H1 (cell line): ENCODE data around the gene ACTR1A.

Experiments used
- BCL11A ChIP-seq, 2 experiments: IDR thresholded peaks; one replicate each; pipeline ENCODE4 v1.6.1; 2011; ENCODE audit warnings: low read depth in 2 of 2, low read length in 2 of 2, mild to moderate bottlenecking in 2 of 2
- CTCF ChIP-seq, 3 experiments: IDR thresholded peaks; 1 replicate in 2 of 3; 2 replicates in 1 of 3; pipeline versions ENCODE4 v1.5.1 to v1.6.1; 2011; ENCODE audit warnings: low read length in 3 of 3, mild to moderate bottlenecking in 3 of 3, inconsistent platforms in 2 of 3, low read depth in 1 of 3, moderate library complexity in 1 of 3; ENCODE audit not compliant: insufficient read depth in 1 of 3; ENCODE audit errors: control extremely low read depth in 1 of 3
- EZH2 ChIP-seq: fragments of 200-600 bp; sonication (generic); IDR thresholded peaks from 2 replicates; pipeline ENCODE4 v1.7.1; 2012; ENCODE audit warnings: low read depth, mild to moderate bottlenecking, moderate library complexity, low read length, inconsistent platforms; ENCODE audit not compliant: severe bottlenecking
- KDM5A ChIP-seq: fragments of 200-600 bp; IDR thresholded peaks from 2 replicates; pipeline ENCODE4 v1.7.1; 2012; ENCODE audit warnings: mild to moderate bottlenecking, low read length, inconsistent platforms, mixed read lengths

GRCh38 chr10:102545997-102546396, 43.5 kb upstream of the ACTR1A start:
- TF ChIP-seq BCL11A (IDR thresholded peaks at IDR 0.05; ENCODE audit: low read depth in 2 of 2, low read length in 2 of 2): no peak
- TF ChIP-seq CTCF (IDR thresholded peaks at IDR 0.05; ENCODE audit: control extremely low read depth in 1 of 3, insufficient read depth in 1 of 3, low read depth in 1 of 3, low read length in 3 of 3): no peak
- no peak for TF ChIP-seq KDM5A
- TF ChIP-seq EZH2: no peak
